Putamen (tissue), 1 donor: ENCODE data around the gene FAM24A.

Source experiments
- DNase-seq: peaks from one replicate; pipeline ENCODE4 v3.0.0-alpha.2; 2016; ENCODE audit warnings: low spot score

The FAM24A gene

GRCh38 chr10:122931088-122931906 lies 20.9 kb downstream of the FAM24A start:
- DNase-seq = no peak

- DNase-seq = no peak
These were observed 28.9 kb downstream of the FAM24A start for GRCh38 chr10:122939133-122939855.

DNA sequence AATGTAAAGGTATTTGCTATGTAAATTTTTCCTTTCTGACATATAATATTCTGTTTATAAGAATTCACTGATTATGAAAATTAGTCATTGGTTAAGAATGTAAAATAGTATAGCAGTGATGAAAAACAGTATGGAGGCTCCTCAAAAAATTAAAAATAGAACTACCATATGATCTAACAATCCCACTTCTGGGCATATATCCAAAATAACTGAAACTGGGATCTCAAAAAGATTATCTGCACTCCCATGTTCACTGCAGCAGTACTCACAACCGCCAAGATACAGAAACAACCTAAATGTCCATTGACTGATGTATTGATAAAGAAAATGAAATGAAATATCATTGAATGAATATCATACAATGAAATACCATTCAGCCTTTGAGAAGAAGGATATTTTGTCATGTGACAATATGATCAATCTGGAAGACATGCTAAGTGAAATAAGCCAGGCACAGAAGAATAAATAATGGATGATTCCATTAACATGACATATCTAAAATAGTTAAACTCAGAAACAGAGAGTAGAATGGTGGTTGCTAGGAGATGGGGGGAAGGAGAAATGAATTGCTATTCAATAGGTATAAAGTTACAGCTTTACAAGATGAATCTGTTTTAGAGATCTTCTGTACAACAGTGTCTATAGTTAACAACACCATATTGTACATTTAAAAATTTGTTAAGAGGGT lies 29.6 kb downstream of the FAM24A start:
- DNase-seq = no peak

DNA sequence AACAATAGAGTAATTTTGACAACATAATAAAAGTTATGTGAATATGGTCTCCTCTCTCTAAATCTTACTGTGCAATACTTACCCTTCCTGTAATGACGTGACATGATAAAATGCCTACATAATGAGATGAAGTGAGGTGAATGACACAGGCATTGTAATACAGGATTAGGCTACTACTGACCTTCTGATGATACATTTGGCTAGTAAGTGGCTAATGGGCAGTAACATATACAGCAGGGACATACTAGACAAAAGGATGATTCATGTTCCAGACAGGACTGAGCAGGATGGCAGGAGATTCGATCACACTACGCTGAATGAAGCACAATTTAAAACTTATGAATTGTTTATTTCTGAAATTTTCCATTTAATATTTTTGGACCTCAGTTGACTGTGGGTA lies 38.9 kb downstream of the FAM24A start:
- DNase-seq = no peak

GRCh38 chr10:122953902-122954730 lies 43.7 kb downstream of the FAM24A start, which contains the start of gene C10orf88:
Gene C10orf88 (minus strand): TSS chr10:122954227. CDS start chr10:122954178, 49 bp downstream.
- peak; percentile 99 for DNase-seq

- no peak for DNase-seq
These were observed 44.3 kb downstream of the FAM24A start for GRCh38 chr10:122954731-122955050.

- no peak for DNase-seq
These were observed 45.5 kb downstream of the FAM24A start for GRCh38 chr10:122955892-122956291.

DNA sequence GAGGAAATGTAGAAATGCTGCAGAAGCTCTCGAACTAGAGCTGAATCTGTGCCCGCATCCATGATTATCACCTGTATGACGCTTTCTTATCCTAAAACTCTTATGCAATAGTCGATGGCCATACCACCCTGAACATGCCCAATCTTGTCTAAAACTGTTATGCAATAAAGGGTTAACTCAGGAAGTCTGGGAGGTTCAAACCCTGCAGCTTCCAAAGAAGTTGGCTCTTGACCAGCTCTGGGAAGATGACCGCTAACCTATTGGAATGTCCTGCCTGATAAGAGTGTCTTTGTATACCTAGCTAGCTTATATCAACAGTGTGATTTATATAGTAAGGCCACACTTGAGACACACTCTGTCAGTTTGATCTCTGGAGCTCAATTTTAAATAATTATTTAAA lies 47.1 kb downstream of the FAM24A start:
- no peak for DNase-seq

DNA sequence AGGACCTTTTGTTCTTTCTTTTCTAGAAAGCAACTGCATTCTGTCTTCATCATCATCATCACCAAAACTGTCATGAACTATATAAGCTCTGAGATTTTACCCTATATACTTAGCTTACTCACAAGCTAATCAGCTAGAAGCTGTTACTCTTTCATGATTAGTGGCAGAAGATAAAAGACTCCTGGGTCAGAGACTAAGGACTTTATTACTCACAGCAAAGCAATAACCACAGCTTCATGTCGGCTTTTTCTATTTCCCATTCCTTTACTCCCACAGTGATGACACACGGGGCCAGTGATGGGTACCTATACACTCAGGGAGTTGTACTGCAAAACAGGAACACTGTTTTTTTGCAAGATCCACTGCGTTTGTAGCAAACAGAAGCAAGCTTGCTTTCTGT lies 52.0 kb downstream of the FAM24A start:
- DNase-seq = no peak
